ENCODE results near the gene SLC9B2.
"Not testable (repeated sequence)": the region's sequence is repeated elsewhere in the genome, so short reads cannot be mapped to it uniquely, and the experiment has no call there.

Gene SLC9B2

GRCh38 chr4:103012551-103012950, 64.0 kb downstream of the SLC9B2 start:
- no peak for DNase-seq

GRCh38 chr4:103012060-103012459, 64.5 kb downstream of the SLC9B2 start:
- no peak for DNase-seq

- no peak for DNase-seq
Observed at GRCh38 chr4:103011378-103012025, 65.1 kb downstream of the SLC9B2 start.

GRCh38 chr4:103010804-103011203, 65.8 kb downstream of the SLC9B2 start:
- DNase-seq, result no peak

GRCh38 chr4:103008875-103009729, 67.5 kb downstream of the SLC9B2 start:
- no peak for DNase-seq

- no peak for DNase-seq
Observed at GRCh38 chr4:103002551-103002950, 74.0 kb downstream of the SLC9B2 start.

GRCh38 chr4:102994803-102995202, 81.8 kb downstream of the SLC9B2 start:
- no peak for DNase-seq

GRCh38 chr4:102993985-102994384, 82.6 kb downstream of the SLC9B2 start:
- DNase-seq, result not testable (repeated sequence)

GRCh38 chr4:102988429-102989020, 88.0 kb downstream of the SLC9B2 start:
- no peak for DNase-seq

- DNase-seq, result no peak
Observed at GRCh38 chr4:102981005-102981404, 95.6 kb downstream of the SLC9B2 start.

All from SIG-M5 (cell line).